HEK293 (cell line): ENCODE results near the gene CFHR3.

Experiments
- CTCF ChIA-PET: fragments of 350-600 bp; formaldehyde crosslinking; extraction: SDS; loops from one replicate; lab custom pipeline; 2021; ENCODE audit warnings: antibody characterized with exemption; lab: Yijun Ruan, JAX
- POLR2A ChIA-PET: fragments of 300-600 bp; formaldehyde crosslinking; extraction: SDS; loops from one replicate; lab custom pipeline; 2020; ENCODE audit warnings: antibody characterized with exemption, inconsistent platforms; lab: Yijun Ruan, JAX
- H3K27ac ChIP-seq: fragments of 200-500 bp; sonication (Bioruptor generic); 2 replicates; pipeline ENCODE4 v1.5.1; 2014; ENCODE audit warnings: low read depth, low read length, control low read depth, inconsistent platforms; ENCODE audit errors: extremely low read depth
- H3K36me3 ChIP-seq, 2 experiments: fragments of 200-500 bp in 1 of 2; sonication (Bioruptor generic) in 1 of 2; 1 replicate in 1 of 2; 2 replicates in 1 of 2; pipeline ENCODE4 v1.5.1; 2014 to 2017; ENCODE audit warnings: inconsistent platforms in 2 of 2, low read length in 2 of 2; ENCODE audit not compliant: control insufficient read depth in 2 of 2, insufficient read depth in 1 of 2
- H3K4me1 ChIP-seq: fragments of 200-500 bp; sonication (Bioruptor generic); 2 replicates; pipeline ENCODE4 v1.5.1; 2014; ENCODE audit warnings: mild to moderate bottlenecking, low read length, inconsistent platforms; ENCODE audit not compliant: control insufficient read depth, insufficient read depth
- H3K4me3 ChIP-seq: 2 replicates; pipeline ENCODE4 v1.5.1; 2011; ENCODE audit warnings: low read depth, mild to moderate bottlenecking, control low read depth, low read length, moderate library complexity
- H3K9me3 ChIP-seq: fragments of 200-500 bp; sonication (Bioruptor generic); 2 replicates; pipeline ENCODE4 v1.5.1; 2014; ENCODE audit warnings: low read depth, low read length, inconsistent platforms; ENCODE audit not compliant: control insufficient read depth, insufficient read depth
- KLF16 ChIP-seq: fragments of 450-650 bp; formaldehyde crosslinking; IDR thresholded peaks from 2 replicates; pipeline ENCODE4 v1.5.1; 2017; ENCODE audit warnings: missing biosample characterization, missing genetic modification characterization
- SETDB1 ChIP-seq: IDR thresholded peaks from one replicate; pipeline ENCODE4 v1.6.1; 2017; ENCODE audit warnings: mild to moderate bottlenecking, low read length, moderate library complexity, mixed read lengths; ENCODE audit not compliant: insufficient read length
- SP3 ChIP-seq: fragments of 450-650 bp; formaldehyde crosslinking; IDR thresholded peaks from 2 replicates; pipeline ENCODE4 v1.5.1; 2016; ENCODE audit warnings: missing biosample characterization, missing genetic modification characterization
- SP7 ChIP-seq: fragments of 450-650 bp; formaldehyde crosslinking; IDR thresholded peaks from 2 replicates; pipeline ENCODE4 v1.5.1; 2016; ENCODE audit warnings: missing biosample characterization, missing genetic modification characterization
- TCF7L2 ChIP-seq: IDR thresholded peaks from 2 replicates; pipeline ENCODE4 v1.6.1; 2011; ENCODE audit warnings: low read depth, mild to moderate bottlenecking, inconsistent platforms, low read length, moderate library complexity, borderline replicate concordance
- ZBTB20 ChIP-seq: fragments of 450-650 bp; formaldehyde crosslinking; IDR thresholded peaks from 2 replicates; pipeline ENCODE4 v1.5.1; 2016; ENCODE audit warnings: missing biosample characterization, missing genetic modification characterization
- ZFHX2 ChIP-seq: fragments of 450-650 bp; formaldehyde crosslinking; conservative IDR thresholded peaks from 2 replicates; pipeline ENCODE4 v1.5.1; 2016; ENCODE audit warnings: missing biosample characterization, missing genetic modification characterization
- ZFP3 ChIP-seq: fragments of 450-650 bp; formaldehyde crosslinking; IDR thresholded peaks from 2 replicates; pipeline ENCODE4 v1.5.1; 2016; ENCODE audit warnings: low read depth, missing biosample characterization, missing genetic modification characterization
- ZFP69B ChIP-seq: fragments of 450-650 bp; formaldehyde crosslinking; IDR thresholded peaks from 2 replicates; pipeline ENCODE4 v1.5.1; 2016; ENCODE audit warnings: missing biosample characterization, missing genetic modification characterization
- ZNF169 ChIP-seq: fragments of 450-650 bp; formaldehyde crosslinking; IDR thresholded peaks from 2 replicates; pipeline ENCODE4 v1.5.1; 2016; ENCODE audit warnings: missing biosample characterization, missing genetic modification characterization
- ZNF514 ChIP-seq: fragments of 450-650 bp; formaldehyde crosslinking; IDR thresholded peaks from 2 replicates; pipeline ENCODE4 v1.5.1; 2016; ENCODE audit warnings: missing biosample characterization, missing genetic modification characterization
- ZNF529 ChIP-seq: fragments of 450-650 bp; formaldehyde crosslinking; IDR thresholded peaks from 2 replicates; pipeline ENCODE4 v1.5.1; 2017; ENCODE audit warnings: missing genetic modification characterization, missing biosample characterization; ENCODE audit not compliant: insufficient replicate concordance
- ZNF558 ChIP-seq: fragments of 450-650 bp; formaldehyde crosslinking; IDR thresholded peaks from 2 replicates; pipeline ENCODE4 v1.5.1; 2016; ENCODE audit warnings: missing biosample characterization, missing genetic modification characterization
- ZNF585B ChIP-seq: fragments of 450-650 bp; formaldehyde crosslinking; IDR thresholded peaks from 2 replicates; pipeline ENCODE4 v1.5.1; 2016; ENCODE audit warnings: missing biosample characterization, missing genetic modification characterization
- ZNF621 ChIP-seq: fragments of 450-650 bp; formaldehyde crosslinking; IDR thresholded peaks from 2 replicates; pipeline ENCODE4 v1.5.1; 2017; ENCODE audit warnings: missing biosample characterization, missing genetic modification characterization
- ZNF629 ChIP-seq: fragments of 450-650 bp; formaldehyde crosslinking; IDR thresholded peaks from 2 replicates; pipeline ENCODE4 v1.5.1; 2017; ENCODE audit warnings: missing biosample characterization, missing genetic modification characterization
- ZNF791 ChIP-seq: fragments of 450-650 bp; formaldehyde crosslinking; IDR thresholded peaks from 2 replicates; pipeline ENCODE4 v1.5.1; 2016; ENCODE audit warnings: missing biosample characterization, missing genetic modification characterization
- TF ChIP-seq, protein P1 (sequence below): fragments of 450-650 bp; formaldehyde crosslinking; IDR thresholded peaks from 2 replicates; pipeline ENCODE4 v1.5.1; 2016; ENCODE audit warnings: missing biosample characterization, missing genetic modification characterization
- TF ChIP-seq, protein P2 (sequence below): fragments of 450-650 bp; formaldehyde crosslinking; IDR thresholded peaks from 2 replicates; pipeline ENCODE4 v1.5.1; 2017; ENCODE audit warnings: missing biosample characterization, missing genetic modification characterization
- TF ChIP-seq, protein P3 (sequence below): fragments of 450-650 bp; formaldehyde crosslinking; IDR thresholded peaks from 2 replicates; pipeline ENCODE4 v1.5.1; 2016; ENCODE audit warnings: missing biosample characterization, missing genetic modification characterization
- TF ChIP-seq, protein P4 (sequence below): fragments of 450-650 bp; IDR thresholded peaks from 2 replicates; pipeline ENCODE4 v1.5.1; 2018; ENCODE audit warnings: missing biosample characterization, missing genetic modification characterization
- TF ChIP-seq, protein P5 (sequence below): fragments of 450-650 bp; formaldehyde crosslinking; IDR thresholded peaks from 2 replicates; pipeline ENCODE4 v1.5.0; 2017; ENCODE audit warnings: missing biosample characterization, missing genetic modification characterization, borderline replicate concordance
- TF ChIP-seq, protein P6 (sequence below): fragments of 450-650 bp; formaldehyde crosslinking; IDR thresholded peaks from 2 replicates; pipeline ENCODE4 v1.5.1; 2016; ENCODE audit warnings: missing biosample characterization, missing genetic modification characterization

The CFHR3 gene

DNA sequence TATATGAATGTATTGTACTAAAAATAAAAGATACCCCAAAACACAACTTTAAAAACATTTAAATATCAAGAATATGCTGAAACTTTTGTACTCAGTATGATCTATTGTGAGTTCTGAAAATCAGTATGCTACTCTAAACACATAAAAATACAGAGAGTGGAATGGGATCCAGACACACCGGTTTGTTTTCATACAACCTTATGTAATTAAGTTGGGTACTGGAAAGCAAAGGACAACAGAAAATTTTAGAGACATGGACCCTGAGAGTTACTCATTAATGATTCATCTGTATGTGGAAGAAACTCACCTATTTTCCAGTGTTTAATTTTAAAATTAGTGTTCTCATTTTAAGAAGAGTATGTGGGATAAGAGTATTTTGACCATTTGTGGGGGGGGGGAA, 927 bp upstream of the CFHR3 start (continued):
- TF ChIP-seq, protein P1, sequence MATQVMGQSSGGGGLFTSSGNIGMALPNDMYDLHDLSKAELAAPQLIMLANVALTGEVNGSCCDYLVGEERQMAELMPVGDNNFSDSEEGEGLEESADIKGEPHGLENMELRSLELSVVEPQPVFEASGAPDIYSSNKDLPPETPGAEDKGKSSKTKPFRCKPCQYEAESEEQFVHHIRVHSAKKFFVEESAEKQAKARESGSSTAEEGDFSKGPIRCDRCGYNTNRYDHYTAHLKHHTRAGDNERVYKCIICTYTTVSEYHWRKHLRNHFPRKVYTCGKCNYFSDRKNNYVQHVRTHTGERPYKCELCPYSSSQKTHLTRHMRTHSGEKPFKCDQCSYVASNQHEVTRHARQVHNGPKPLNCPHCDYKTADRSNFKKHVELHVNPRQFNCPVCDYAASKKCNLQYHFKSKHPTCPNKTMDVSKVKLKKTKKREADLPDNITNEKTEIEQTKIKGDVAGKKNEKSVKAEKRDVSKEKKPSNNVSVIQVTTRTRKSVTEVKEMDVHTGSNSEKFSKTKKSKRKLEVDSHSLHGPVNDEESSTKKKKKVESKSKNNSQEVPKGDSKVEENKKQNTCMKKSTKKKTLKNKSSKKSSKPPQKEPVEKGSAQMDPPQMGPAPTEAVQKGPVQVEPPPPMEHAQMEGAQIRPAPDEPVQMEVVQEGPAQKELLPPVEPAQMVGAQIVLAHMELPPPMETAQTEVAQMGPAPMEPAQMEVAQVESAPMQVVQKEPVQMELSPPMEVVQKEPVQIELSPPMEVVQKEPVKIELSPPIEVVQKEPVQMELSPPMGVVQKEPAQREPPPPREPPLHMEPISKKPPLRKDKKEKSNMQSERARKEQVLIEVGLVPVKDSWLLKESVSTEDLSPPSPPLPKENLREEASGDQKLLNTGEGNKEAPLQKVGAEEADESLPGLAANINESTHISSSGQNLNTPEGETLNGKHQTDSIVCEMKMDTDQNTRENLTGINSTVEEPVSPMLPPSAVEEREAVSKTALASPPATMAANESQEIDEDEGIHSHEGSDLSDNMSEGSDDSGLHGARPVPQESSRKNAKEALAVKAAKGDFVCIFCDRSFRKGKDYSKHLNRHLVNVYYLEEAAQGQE (tag by site-specific recombination) = no peak
- TF ChIP-seq, protein P2, sequence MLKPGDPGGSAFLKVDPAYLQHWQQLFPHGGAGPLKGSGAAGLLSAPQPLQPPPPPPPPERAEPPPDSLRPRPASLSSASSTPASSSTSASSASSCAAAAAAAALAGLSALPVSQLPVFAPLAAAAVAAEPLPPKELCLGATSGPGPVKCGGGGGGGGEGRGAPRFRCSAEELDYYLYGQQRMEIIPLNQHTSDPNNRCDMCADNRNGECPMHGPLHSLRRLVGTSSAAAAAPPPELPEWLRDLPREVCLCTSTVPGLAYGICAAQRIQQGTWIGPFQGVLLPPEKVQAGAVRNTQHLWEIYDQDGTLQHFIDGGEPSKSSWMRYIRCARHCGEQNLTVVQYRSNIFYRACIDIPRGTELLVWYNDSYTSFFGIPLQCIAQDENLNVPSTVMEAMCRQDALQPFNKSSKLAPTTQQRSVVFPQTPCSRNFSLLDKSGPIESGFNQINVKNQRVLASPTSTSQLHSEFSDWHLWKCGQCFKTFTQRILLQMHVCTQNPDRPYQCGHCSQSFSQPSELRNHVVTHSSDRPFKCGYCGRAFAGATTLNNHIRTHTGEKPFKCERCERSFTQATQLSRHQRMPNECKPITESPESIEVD = no peak
- TF ChIP-seq KLF16 (tag by site-specific recombination) (no peak), ZNF585B (tag by site-specific recombination) (no peak), SP3 (tag by site-specific recombination) (no peak), ZNF529 (no peak), SETDB1 (no peak), ZBTB20 (tag by site-specific recombination) (no peak), ZFHX2 (tag by site-specific recombination) (no peak)

DNA sequence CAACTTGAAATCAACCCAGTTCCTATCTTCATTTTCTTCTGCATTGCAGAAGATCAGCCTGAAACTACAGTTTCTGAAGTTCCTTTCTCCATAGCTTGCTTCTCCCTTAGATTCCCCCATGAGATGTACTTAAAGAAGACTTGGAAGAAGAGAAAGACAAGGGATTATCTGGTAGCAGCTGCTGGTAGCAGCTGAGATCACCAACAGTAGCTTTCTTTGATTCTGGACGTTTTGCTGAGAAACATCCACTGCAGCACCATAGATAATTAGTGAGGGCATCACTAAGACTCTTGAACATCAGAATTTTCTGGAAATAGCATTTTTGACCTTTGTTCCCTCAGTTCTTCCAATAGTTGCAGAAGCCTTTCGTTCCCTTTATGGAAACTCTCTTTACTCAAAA, 465 bp upstream of the CFHR3 start:
- no peaks in the 10 kb centered on the region for H3K9me3 ChIP-seq

More for the DNA sequence above, 465 bp upstream of the CFHR3 start:
- TF ChIP-seq, protein P3, sequence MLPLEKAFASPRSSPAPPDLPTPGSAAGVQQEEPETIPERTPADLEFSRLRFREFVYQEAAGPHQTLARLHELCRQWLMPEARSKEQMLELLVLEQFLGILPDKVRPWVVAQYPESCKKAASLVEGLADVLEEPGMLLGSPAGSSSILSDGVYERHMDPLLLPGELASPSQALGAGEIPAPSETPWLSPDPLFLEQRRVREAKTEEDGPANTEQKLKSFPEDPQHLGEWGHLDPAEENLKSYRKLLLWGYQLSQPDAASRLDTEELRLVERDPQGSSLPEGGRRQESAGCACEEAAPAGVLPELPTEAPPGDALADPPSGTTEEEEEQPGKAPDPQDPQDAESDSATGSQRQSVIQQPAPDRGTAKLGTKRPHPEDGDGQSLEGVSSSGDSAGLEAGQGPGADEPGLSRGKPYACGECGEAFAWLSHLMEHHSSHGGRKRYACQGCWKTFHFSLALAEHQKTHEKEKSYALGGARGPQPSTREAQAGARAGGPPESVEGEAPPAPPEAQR (tag by site-specific recombination) = no peak
- TF ChIP-seq TCF7L2 = no peak
- TF ChIP-seq ZNF169 = no peak
- no peak for TF ChIP-seq ZNF558 (tag by site-specific recombination)
- TF ChIP-seq ZFP69B (tag by site-specific recombination) = no peak
- TF ChIP-seq SP7 (tag by site-specific recombination) = no peak
- TF ChIP-seq, protein P4, sequence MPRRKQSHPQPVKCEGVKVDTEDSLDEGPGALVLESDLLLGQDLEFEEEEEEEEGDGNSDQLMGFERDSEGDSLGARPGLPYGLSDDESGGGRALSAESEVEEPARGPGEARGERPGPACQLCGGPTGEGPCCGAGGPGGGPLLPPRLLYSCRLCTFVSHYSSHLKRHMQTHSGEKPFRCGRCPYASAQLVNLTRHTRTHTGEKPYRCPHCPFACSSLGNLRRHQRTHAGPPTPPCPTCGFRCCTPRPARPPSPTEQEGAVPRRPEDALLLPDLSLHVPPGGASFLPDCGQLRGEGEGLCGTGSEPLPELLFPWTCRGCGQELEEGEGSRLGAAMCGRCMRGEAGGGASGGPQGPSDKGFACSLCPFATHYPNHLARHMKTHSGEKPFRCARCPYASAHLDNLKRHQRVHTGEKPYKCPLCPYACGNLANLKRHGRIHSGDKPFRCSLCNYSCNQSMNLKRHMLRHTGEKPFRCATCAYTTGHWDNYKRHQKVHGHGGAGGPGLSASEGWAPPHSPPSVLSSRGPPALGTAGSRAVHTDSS = no peak
- TF ChIP-seq, protein P2 = no peak
- TF ChIP-seq, protein P5, sequence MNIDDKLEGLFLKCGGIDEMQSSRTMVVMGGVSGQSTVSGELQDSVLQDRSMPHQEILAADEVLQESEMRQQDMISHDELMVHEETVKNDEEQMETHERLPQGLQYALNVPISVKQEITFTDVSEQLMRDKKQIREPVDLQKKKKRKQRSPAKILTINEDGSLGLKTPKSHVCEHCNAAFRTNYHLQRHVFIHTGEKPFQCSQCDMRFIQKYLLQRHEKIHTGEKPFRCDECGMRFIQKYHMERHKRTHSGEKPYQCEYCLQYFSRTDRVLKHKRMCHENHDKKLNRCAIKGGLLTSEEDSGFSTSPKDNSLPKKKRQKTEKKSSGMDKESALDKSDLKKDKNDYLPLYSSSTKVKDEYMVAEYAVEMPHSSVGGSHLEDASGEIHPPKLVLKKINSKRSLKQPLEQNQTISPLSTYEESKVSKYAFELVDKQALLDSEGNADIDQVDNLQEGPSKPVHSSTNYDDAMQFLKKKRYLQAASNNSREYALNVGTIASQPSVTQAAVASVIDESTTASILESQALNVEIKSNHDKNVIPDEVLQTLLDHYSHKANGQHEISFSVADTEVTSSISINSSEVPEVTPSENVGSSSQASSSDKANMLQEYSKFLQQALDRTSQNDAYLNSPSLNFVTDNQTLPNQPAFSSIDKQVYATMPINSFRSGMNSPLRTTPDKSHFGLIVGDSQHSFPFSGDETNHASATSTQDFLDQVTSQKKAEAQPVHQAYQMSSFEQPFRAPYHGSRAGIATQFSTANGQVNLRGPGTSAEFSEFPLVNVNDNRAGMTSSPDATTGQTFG (tag by site-specific recombination) = no peak
- TF ChIP-seq ZNF791 = no peak
- no peak for TF ChIP-seq ZNF621 (tag by site-specific recombination)
- TF ChIP-seq ZFP3 (tag by site-specific recombination) = no peak
- no peak for TF ChIP-seq ZNF514
- TF ChIP-seq, protein P6, sequence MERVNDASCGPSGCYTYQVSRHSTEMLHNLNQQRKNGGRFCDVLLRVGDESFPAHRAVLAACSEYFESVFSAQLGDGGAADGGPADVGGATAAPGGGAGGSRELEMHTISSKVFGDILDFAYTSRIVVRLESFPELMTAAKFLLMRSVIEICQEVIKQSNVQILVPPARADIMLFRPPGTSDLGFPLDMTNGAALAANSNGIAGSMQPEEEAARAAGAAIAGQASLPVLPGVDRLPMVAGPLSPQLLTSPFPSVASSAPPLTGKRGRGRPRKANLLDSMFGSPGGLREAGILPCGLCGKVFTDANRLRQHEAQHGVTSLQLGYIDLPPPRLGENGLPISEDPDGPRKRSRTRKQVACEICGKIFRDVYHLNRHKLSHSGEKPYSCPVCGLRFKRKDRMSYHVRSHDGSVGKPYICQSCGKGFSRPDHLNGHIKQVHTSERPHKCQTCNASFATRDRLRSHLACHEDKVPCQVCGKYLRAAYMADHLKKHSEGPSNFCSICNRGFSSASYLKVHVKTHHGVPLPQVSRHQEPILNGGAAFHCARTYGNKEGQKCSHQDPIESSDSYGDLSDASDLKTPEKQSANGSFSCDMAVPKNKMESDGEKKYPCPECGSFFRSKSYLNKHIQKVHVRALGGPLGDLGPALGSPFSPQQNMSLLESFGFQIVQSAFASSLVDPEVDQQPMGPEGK (tag by site-specific recombination) = no peak
- no peak for TF ChIP-seq ZNF629 (tag by site-specific recombination)
- ChIA-PET CTCF (interaction anchor here (0.6 kb wide), 1 partner anchor 746 kb away, joined by 6 read pairs; no protein-coding TSS in a partner anchor), POLR2A (no interaction called here)
- no peak overlapping the region for H3K27ac ChIP-seq
- H3K36me3 ChIP-seq = no peaks in the 10 kb centered on the region
- H3K4me3 ChIP-seq = no peak overlapping the region
- H3K4me1 ChIP-seq = no peaks in the 10 kb centered on the region
